Hypothalamus (tissue), 51 donors: ENCODE measurements around the gene PPP1R9A.

ENCODE experiments used
- DNase-seq, 51 donors: peaks; one replicate each; lab custom pipeline; 2025; lab: John Stamatoyannopoulos, UW

PPP1R9A gene

GRCh38 chr7:94908323-94909178, 1.2 kb downstream of the PPP1R9A start:
- DNase-seq = peak in 44 of 51 donors; percentile 6 to 86 (median 33)

DNA sequence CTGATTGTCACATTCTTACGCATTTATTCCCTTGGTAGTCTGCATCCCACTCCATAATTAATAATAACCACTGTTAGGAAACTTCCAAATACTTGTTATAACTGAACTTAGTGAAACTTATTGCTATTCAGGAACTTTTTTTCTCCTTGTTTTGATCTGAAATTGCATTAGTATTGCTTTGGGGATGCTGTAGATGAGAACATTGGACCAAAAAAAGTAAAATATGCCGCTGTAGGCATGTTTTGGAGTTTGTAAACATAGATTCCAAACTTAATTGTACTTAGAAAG, 1.7 kb downstream of the PPP1R9A start:
- DNase-seq = no peak

GRCh38 chr7:94912085-94912484, 4.7 kb downstream of the PPP1R9A start:
- peak in 1 of 51 donors; percentile 14 for DNase-seq

DNA sequence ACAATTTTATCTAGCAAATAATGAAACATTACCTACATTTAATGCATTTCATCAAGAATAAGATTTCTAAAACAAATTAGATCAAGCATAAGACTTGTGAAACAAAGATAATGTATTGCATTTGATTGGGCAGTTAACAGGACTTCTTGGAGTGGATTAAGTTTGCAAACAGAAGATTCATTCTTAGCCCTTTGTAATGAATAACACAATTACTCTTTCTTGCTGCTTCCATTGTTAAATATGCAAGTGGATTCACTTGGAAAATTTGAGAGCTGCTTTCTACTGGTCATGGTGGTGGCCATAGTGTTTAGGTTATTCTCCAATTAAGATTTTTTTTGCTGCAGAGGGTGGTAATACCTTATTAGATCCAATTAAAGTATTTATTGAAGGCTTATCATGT, 6.0 kb downstream of the PPP1R9A start:
- peak in 1 of 51 donors; percentile 12 for DNase-seq

DNA sequence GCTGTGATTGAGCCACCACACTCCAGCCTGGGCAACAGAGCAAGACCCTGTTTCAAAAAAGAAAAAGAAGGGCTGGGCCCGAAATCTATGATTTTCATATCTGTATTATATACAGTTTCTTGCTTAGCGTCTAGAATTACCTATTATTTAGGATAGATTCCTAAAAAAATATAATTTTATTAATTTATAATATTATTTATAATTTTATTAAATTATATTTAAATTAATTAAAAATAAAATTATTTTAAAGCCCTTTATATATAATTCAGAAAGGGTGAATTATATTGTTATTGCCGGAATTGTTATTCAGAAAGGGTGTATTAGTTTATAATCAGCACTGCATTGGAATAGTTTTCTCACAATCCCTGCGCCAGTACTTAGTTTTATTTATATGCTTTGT, 14.5 kb downstream of the PPP1R9A start:
- no peak for DNase-seq

GRCh38 chr7:94922457-94922856, 15.1 kb downstream of the PPP1R9A start:
- no peak for DNase-seq

- no peak for DNase-seq
These were observed 16.0 kb downstream of the PPP1R9A start for GRCh38 chr7:94923412-94923811.

- no peak for DNase-seq
These were observed 20.8 kb downstream of the PPP1R9A start for GRCh38 chr7:94928168-94928707.

DNA sequence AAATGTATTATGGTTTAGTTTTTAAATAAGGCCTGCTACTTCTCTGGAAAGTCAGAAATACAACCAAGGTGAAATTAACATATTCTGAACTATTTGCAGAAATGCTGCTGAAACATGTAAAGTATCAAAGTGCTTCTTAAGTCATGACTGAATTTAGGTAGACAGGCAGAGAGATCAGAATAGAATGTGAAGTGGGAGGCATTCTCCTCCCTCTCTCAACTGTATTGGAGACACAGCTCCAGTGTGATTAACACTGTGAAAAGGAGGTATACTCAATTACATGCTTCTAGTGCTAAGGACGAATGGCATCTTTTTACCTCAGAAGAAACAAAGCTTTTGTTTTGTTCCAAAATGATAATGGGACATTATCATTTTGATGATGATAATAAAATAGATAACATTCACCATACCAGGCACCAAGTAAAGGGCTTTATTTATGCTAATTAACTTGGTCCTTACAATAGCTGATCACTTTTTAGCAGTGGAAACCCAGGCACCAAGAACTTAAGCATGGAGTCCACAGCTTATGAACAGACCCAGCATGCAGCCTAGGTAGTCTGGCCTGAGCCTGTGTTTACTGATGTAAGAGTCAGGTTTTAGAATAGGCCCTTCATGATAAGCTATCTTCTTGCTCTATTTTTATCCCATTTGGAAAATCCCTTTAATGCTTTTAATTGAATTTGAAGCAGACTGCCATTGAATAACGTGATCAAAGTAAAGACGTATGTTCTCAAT, 26.0 kb downstream of the PPP1R9A start:
- DNase-seq = no peak

DNA sequence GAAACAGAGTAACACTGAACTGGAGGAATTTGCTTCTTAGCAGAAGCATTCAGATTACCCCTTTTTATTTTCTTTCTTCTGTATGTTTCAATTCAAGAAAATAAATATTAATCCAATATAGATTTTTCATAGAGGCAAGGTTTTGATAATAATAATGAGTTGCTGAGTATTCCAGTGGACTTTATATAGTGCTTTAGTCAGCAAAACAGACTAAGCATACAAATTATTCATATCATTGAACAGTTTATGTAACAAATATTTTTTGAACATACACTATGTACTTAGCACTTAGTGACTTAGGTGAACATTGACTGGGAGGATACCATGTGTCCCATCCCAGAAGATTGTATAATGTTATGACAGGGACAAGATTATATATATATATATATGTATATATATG, 32.0 kb downstream of the PPP1R9A start:
- DNase-seq = no peak

GRCh38 chr7:94940241-94940640, 32.8 kb downstream of the PPP1R9A start:
- no peak for DNase-seq

DNA sequence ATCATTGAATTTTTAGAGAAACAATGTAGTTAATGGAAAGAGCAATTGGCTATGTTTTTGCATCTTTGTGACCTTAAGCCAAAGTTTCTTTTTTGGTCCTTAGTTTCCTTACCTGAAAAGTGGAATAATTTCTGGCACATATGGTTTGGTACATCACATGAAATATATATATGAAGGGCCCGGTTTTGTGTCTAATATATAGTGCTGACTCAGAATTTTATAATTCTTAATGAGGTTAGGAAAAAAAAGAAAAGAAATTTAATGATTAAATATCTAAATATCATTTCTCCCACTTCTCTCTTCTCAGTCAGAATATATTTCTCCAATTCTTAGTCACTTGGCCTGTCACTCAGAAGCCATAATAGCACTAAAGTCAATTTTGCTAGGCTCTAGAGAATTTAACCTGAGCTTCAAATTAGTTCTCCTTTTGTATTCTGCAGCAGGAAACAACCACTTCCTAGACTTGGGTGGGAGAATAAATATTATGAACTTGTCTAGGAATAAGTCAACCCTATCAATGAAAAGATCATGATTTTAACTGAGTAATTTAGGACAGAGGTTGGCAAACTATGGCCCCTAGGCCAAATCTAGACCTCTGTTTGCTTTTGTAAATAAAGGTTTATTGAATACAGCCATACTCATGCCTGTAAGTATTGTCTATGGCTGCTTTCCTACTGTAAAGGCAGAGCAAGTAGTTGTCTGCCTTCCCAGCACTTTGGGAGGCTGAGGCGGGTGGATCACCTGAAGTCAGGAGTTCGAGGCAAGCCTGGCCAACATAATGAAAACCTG, 34.6 kb downstream of the PPP1R9A start:
- DNase-seq = no peak

DNA sequence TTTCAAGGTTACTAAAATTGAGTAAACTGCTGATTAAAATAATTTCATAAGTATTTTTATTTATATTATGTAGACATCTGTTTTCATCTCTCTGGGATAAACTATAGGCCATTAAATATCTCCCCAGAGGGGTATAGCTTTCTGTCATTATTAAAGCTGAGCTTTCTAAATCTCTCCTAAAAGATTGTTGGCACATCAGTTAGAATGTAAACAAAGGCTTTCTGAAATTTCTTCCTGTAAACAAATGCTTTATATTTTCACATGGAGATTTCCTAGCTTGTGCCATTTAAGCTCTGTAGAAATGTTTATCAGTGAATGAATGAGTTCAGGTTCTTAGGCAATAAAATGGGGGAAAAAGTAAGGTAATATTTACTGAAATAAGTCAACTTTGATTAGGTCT, 35.7 kb downstream of the PPP1R9A start:
- DNase-seq = no peak

- DNase-seq = no peak
These were observed 42.1 kb downstream of the PPP1R9A start for GRCh38 chr7:94949532-94949931.

DNA sequence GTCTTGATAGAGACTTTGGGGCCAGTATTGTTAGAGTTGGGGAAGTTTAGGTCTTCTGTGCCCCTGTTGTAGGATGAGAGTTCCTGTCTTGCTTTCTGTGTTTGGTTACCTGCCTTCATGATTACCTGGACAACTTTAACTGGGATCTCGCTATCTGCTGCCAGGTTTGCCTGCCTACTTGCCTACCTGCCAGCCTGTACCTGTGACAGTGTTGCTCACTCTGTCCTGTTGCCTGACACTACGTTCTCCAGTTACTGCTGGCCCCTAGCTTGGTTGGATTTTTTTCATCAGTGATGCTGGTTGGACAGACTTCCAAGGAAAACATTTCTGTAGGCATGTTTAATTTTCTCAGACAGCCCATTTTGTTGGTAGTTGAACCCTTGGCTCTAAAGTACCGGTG, 48.4 kb downstream of the PPP1R9A start:
- no peak for DNase-seq

DNA sequence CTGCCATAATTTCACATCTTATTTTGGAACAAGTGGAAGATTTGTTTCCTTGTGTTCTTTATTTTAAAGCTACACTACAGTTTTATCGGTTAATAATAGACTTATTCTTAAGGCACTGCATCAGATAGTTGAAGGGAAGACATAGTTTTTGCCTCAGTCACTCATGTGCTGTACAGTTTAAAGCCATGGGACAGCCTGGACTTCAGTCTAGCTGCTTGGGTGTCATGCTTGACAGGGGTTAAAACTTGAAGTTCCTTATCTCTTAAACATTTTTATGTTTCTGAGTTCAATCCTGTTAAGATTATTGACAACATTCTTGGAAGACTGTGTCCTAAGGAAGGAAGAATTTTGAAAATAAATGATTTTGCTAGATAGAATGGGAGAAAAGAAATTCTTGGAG, 49.7 kb downstream of the PPP1R9A start:
- no peak for DNase-seq

GRCh38 chr7:94962661-94963060, 55.3 kb downstream of the PPP1R9A start:
- DNase-seq = no peak

- DNase-seq = no peak
These were observed 62.2 kb downstream of the PPP1R9A start for GRCh38 chr7:94969434-94970084.

DNA sequence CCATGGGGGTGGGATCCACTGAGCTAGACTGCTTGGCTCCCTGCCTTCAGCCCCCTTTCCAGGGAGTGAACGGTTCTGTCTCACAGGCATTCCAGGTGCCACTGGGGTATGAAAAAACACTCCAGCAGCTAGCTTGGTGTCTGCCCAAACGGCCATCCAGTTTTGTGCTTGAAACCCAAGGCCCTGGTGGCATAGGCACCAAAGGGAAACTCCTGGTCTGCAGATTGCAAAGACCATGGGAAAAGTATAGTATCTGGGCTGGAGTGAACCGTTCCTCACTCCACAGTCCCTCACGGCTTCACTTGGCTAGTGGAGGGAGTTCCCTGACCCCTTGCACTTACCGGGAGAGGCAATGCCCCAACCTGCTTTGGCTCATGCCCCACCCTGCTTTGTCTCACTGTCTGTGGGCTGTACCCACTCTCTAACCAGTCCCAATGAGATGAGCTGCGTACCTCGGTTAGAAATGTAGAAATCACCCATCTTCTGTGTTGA, 62.7 kb downstream of the PPP1R9A start:
- DNase-seq = no peak

- no peak for DNase-seq
These were observed 63.9 kb downstream of the PPP1R9A start for GRCh38 chr7:94971051-94971867.
